ENCODE measurements around the gene CAPN8.

- TF ChIP-seq CTCF (IDR thresholded peaks at IDR 0.05): no peak
- no peak for TF ChIP-seq POLR2A (IDR thresholded peaks at IDR 0.05)
Measured at GRCh38 chr1:223682502-223682901, 17.0 kb upstream of the CAPN8 start.
